ENCODE data around the gene CTNNA3.

DNA sequence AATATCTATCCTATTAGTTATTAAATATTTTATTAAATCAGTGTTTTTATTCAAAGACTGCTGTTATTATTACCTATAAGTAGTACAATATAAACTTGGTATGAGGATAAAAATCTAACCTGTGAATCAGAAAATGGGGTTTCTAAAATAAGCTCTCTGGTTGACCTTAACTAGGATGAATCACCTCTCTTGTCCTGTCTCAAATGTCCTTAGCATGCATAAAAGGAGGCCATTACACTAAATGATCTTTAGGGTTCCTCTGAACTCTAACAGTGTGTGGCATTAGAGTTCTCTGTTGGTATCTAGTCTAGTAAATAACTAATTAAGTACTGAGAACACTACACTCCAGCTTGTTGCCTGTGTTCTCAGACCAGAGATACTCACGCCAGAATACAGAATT, 913.2 kb downstream of the CTNNA3 start:
- TF ChIP-seq, protein P1, sequence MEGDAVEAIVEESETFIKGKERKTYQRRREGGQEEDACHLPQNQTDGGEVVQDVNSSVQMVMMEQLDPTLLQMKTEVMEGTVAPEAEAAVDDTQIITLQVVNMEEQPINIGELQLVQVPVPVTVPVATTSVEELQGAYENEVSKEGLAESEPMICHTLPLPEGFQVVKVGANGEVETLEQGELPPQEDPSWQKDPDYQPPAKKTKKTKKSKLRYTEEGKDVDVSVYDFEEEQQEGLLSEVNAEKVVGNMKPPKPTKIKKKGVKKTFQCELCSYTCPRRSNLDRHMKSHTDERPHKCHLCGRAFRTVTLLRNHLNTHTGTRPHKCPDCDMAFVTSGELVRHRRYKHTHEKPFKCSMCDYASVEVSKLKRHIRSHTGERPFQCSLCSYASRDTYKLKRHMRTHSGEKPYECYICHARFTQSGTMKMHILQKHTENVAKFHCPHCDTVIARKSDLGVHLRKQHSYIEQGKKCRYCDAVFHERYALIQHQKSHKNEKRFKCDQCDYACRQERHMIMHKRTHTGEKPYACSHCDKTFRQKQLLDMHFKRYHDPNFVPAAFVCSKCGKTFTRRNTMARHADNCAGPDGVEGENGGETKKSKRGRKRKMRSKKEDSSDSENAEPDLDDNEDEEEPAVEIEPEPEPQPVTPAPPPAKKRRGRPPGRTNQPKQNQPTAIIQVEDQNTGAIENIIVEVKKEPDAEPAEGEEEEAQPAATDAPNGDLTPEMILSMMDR (IDR thresholded peaks at IDR 0.05; ENCODE audit: extremely low read depth in 1 of 2, insufficient read depth in 1 of 2, low read depth in 1 of 2, low read length in 2 of 2) = no peak
- TF ChIP-seq JUN (IDR thresholded peaks at IDR 0.05; ENCODE audit: borderline replicate concordance, insufficient read depth, insufficient read length, low read depth) = no peak
